ENCODE measurements around the gene RDH8. TPM values are rescaled to one million over a fixed set of nuclear protein-coding genes. Genes with fewer than 3 reads are reported as not detected.

Gene RDH8
- total RNA-seq, 1 donor from 2014 or later, result not detected

DNA sequence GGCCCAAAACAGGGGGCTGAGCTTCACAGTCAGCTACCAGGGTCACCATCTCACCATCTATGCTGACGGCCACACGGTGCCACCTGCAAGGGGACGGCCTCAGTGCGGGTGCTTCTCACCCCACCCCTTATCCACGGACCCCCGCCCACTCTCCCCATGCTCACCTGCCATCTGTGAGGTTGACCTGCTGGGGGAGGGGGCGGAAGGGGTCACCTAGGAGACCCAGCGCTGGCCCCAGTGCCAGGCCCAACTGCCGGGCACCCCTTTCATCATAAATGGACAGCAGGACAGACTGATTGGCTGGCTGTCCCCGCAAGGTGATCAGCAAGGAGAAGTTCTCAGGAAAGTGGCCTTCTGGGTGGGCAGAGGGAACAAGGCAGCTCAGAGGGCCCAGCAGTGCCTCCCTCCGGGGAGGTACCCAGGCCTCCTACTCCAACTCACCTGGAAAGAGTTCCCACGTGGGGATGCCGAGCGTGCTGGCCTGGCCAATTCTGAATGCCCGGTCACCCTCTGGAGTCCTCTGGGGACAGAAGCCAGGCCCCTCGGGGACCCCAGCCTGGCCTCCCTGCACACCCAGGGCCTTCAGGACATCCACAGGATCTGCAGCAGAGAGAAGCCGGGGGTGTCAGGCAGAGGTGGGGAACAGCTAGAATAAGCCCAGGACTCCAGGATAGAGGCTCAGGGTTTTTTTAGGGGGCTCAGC, 7.5 kb upstream of the RDH8 start:
- intact Hi-C loops (cut with micrococcal nuclease), result no loop called here

DNA sequence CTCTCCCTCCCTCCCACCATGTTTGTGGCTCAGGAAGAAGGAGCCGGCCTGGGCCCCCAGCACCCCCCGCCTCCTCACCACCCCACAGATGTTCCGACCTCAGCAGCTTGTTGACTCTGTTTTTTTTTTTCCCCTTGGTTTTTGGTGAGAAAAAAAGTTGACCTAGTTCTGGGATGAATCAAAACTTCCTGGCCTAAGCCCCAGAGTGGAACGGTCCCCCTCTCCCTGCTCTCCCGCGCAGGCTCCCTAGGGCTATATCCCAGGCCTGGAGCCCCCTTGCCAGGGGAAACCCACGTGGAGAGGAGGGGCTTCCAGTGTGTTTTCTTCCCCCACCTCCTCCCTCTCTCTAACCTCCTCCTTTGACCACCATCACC, 7.0 kb upstream of the RDH8 start:
- intact Hi-C loops (cut with micrococcal nuclease), result no loop called here

DNA sequence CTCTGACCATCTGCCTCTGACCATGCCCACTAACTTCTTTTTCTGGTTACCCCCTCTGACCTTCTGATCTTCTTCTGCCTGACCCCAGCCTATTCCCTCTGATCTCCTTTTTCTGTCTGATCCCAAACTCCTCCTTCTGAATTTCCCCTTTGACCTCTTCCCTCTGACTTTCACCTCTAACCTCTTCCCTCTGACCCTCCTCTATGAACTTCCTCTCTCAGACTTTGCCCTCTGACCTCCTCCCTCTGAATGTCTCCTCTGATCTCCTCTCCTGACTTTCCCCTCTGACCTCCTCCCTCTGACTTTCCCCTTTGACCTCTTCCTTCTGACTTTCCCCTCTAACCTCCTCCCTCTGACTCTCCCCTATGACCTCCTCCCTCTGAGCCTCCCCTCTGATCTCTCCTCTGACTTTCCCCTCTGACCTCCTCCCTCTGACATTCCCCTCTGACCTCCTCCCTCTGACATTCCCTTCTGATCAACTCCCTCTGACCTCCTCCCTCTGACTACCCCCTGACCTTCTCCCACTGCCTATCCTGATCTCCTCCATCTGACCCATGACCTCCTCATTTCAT, 6.4 kb upstream of the RDH8 start:
- intact Hi-C loops (cut with micrococcal nuclease), result no loop called here

DNA sequence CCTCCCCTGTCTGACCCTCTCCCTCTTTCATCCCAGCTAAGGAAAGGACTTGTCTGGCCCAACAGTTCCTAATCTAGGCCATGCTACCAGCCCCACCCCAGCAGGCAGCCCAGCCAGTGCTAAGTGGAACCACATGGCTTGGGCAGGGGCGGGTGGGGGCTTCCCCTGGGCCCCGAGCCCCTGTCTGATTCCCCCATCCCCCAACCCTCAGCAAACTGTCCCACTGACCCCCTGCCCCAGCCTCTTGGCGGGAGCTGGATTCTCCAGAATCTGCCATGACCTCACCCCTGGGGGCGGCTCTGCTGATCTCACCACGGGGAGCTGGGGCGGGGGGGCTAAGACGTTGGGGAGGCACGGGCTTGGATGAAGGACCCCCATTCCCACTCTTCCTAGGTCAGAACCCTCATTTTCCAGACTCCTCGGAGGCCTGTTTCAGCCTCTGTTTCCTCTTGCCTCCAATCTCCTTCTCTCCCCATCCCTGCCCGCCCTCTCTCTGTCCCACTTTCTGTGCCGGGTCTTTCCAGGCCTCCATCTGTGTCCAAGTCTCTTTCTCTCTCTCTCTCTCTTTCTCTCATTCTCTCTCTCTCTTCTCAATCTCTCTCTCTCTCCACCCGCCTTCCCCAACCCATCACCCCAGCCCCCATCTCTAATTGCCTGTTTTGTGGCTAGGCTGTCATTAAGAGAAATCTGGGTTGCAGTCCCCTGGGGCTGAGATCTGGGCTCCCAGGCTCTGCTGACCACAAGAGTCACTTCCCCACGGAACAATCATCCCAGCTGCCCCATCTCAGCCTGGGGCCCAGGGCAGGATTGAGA, 5.7 kb upstream of the RDH8 start:
- intact Hi-C loops (cut with micrococcal nuclease), result no loop called here

DNA sequence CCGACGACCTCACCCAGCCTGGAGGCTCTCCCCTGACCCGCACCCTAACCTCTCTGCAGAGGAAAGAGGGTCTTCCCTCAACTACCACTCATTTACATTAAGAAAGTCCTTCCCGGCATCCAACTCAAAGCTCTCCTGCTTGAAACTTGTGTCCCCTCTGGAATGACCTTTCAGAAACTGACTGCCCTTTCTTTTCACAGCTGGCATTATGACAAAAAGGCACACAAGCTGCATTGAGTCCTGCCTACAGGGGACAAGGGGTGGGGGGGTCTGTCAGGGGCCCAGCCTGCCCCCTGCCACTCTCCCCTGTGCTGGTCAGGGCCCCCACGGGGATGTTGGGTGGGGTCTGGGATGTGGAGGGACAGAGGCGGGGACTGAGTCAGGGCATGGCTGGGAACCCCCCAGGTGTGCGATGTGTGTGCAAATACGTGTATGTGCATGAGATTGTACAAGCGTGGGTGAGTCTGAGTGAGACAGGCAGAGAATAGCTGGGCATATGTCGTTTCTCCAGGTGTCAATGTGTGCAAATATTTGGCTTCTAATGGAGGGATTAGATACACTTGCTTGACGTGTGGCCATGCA, 5.0 kb upstream of the RDH8 start:
- intact Hi-C loops (cut with micrococcal nuclease), result no loop called here

DNA sequence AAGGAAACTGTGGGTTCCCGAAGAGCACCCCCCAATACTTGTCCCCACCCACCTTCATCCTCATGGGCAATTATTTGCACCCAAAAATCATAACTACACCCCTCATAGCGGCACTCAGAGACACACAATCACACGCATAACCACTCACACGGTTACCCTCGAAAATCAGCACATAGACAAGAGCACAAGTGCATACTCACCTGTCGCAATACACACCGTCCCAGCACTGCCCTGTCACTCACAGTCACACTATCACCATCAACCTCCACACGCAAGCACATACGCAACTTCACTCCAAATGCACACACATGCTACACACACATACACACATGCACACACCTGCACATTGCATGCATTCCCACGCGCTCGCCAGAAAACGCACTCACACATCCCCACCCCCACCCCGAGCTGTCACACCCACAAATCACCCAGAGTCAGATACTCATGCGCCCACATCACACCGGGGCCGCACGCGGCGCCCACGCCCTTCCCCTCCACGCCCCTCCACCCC, 3.5 kb upstream of the RDH8 start:
- intact Hi-C loops (cut with micrococcal nuclease), result no loop called here

DNA sequence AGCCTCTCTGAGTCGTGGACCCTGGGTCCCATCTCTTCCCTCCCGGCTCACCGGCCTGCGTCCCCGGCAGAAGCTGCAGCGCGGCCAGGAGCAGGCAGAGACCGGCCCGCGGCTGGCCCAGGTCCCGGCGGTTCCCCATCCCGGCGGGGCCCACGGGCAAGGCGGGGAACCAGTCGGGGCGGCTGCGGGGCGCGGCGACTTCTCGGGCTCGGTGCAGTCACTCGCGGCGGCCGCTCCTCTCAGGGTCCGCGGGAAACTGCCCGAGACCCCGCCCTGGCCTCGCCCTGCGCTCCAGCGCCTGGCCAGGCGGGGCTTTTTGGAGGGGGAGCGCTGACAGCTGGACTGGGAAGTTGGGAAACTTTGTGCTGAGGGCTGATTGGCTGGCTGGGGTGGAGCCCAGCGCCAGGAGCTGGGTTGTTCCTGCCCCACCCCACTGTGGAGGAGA, 3.0 kb upstream of the RDH8 start, which contains the start of gene COL5A3:
TSS of gene COL5A3 (minus strand) at position 258 of the 445 bp plus-strand sequence. CDS start at position 139, 119 bp downstream.
- intact Hi-C loops (cut with micrococcal nuclease), result no loop called here

DNA sequence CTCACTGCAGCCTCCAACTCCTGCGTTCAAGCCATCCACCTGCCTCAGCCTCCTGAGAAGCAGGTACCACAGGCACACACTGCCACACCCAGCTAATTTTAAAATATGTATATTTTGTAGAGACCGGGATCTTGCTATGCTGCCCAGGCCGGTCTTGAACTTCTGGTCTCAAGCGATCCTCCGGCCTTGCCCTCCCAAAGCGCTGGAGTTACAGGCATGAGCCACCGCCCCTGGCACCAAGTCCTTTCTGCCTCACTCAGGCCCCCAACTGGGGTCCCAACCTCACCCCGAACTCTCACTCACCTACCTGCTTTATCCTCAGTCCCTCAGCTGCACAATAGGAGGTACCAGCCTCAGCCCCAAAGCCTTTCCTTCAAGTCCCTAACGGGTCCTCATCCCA, 2.3 kb upstream of the RDH8 start:
- intact Hi-C loops (cut with micrococcal nuclease), result no loop called here

DNA sequence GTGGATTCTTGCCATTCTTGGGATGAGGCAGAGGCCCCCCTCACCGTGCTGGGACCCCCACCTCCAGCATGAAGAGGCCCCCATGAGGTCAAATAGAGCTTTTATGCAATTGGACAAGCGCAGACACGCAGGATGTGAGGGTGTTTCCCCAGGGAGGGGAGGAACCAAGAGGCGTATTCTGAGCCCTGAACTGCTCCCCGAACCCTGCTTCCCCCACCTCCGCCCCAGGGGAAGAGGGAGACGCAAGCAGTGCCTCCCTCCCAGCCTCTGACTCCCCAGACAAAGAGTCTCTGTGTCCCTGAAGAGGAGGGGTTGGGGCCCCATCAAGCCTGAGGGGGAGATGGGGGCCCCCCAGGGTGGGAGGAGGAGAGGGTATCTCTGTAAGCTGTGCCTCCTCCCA, 1.3 kb upstream of the RDH8 start:
- intact Hi-C loops (cut with micrococcal nuclease), result no loop called here

DNA sequence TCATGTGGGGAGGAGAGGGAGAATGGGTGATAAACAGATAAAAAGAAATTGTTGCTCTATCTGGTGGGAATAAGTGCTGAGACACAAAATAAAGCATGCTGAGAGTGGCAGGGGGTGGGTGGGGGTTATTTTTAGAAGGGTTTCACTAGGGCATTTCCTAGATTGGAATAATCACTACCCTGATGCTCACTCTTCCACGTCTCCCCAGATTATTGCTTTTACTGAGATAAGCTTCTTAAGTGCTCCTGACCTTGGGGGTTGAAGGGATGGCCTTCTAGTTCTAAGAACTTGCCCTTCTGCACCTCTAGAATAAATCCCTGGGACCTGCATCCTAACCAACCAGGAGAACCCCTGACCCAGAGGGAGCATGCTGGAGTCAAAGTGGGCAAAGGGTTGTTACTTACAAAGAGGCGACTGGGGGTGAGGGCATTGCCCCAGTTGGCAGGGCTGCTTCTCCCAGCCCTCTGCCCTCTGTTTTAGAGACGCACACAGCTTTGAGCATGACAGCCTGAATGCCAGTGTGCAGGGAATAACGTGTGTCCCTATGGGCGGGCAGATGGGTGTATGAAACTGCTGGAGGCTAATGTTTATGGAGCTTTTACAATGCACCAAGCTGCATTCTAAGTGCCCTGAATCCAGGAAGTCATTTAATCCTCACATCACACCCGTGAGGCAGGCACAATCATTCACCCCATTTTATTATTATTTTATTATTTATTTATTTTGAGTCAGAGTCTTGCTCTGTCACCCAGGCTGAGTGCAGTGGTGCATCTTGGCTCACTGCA, 743 bp downstream of the RDH8 start:
- intact Hi-C loops (cut with micrococcal nuclease), result no loop called here

DNA sequence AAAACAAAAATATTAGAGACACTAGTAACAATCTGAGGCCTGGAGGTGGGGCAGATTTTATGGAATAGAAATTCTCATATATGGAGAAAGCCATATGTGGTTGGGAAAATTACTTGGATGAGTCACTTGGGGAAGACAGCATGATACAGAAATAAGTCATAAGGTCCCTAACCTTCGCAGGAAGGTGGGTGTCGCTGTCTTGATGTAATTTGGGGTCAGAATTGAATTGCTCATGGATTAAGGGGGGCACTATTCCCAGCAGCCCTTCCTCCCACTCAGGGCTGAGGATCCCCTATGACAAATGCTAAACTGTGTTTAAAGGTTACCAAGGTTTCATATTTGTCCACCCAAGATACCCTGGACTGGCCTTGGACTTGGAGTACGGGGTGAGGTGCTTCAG, 5.0 kb downstream of the RDH8 start:
- intact Hi-C loops (cut with micrococcal nuclease), result no loop called here

DNA sequence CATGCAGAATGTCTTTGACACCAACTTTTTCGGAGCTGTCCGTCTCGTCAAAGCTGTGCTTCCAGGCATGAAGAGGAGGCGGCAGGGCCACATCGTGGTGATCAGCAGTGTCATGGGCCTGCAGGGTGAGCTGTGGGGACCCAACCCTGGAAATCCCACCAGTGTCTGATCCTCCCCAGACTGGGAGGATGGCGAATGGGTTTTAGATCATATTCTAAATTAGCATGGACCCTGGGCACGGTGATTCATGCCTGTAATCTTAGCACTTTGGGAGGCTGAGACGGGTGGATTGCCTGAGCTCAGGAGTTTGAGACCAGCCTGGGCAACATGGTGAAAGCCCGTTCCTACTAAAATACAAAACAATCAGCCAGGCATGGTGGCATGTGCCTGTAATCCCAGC, 5.5 kb downstream of the RDH8 start:
- intact Hi-C loops (cut with micrococcal nuclease), result no loop called here

DNA sequence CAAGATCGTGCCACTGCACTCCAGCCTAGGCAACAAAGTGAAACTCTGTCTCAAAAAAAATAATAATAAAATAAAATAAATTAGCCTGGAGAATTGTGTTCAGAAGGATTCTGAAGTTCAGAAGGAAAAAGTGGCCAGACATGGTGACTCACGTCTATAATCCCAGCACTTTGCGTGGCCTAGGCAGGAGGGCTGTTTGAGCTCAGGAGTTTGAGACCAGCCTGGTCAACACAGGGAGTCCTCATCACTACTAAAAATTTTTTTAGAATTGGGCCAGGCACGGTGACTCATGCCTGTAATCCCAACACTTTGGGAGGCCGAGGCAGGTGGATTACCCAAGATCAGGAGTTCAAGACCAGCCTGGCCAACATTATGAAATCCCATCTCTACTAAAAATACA, 6.0 kb downstream of the RDH8 start:
- intact Hi-C loops (cut with micrococcal nuclease), result no loop called here

DNA sequence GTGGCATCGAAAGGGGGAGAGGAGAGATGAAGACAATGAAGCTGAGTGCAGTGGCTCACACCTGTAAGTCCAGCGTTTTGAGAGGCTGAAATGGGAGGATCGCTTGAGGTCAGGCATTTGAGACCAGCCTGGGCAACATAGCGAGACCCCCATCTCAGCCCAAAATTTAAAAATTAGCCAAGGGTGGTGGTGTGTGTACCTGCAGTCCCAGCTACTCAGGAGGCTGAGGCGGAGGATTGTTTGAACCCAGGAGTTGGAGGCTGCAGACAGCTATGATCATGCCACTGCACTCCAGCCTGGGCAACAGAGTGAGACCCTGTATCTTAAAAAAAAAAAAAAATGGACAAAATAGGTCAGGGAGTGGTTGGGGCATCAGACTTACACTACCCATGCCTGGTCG, 7.6 kb downstream of the RDH8 start:
- intact Hi-C loops (cut with micrococcal nuclease), result loop anchor here (10.0 kb wide), 1 partner anchor 166 kb away; no protein-coding TSS in a partner anchor

DNA sequence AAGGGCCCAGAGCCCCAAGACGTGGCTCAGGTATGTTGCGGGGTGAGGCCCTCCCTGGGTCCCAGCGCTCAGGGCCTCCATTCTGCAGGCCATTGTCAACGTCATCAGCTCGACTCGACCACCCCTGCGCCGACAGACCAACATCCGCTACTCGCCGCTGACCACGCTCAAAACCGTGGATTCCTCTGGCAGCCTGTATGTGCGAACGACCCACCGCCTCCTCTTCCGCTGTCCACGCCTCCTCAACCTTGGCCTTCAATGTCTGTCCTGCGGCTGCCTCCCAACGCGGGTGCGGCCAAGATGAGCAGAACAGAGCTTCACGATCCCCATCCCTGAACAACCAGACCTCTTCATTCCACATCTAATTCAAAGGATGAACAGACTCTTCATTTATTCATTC, 8.2 kb downstream of the RDH8 start:
- intact Hi-C loops (cut with micrococcal nuclease), result loop anchor here (10.0 kb wide), 1 partner anchor 167 kb away; no protein-coding TSS in a partner anchor

DNA sequence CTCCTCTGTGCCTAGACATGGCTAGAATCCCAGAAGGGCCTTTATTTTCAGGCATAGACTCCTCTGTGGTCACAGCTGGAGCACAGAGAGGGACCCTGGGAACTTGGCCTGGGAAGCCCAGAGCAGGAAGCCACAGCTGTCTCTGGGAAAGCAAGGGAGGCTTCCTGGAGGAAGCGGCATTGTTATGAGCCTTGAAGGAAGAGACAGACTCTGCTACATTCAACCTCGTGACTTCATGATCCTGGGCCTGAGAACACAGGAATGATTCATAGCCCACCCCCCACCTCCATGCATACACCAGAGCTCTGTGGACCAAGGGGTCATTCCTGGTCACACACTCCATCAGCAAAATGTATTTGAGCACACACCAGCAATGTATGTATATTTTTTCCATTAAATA, 8.6 kb downstream of the RDH8 start:
- intact Hi-C loops (cut with micrococcal nuclease), result loop anchor here (10.0 kb wide), 1 partner anchor 167 kb away; no protein-coding TSS in a partner anchor

DNA sequence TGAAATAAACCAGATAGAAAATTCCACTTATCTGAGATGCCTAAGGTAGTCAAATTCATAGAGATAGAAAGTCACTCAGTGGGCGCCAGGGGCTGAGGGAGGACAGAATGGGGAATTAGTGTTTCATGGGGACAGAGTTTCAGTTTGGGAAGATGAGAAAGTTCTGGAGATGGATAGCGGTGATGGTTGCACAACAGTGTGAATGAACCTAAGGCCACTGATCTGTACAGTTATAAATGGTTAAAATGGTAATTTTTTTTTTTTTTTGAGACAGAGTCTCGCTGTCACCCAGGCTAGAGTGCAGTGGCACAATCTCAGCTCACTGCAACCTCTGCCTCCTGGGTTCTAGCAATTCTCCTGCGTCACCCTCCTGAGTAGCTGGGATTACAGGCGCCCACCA, 9.8 kb downstream of the RDH8 start:
- intact Hi-C loops (cut with micrococcal nuclease), result loop anchor here (10.0 kb wide), 1 partner anchor 168 kb away; no protein-coding TSS in a partner anchor

DNA sequence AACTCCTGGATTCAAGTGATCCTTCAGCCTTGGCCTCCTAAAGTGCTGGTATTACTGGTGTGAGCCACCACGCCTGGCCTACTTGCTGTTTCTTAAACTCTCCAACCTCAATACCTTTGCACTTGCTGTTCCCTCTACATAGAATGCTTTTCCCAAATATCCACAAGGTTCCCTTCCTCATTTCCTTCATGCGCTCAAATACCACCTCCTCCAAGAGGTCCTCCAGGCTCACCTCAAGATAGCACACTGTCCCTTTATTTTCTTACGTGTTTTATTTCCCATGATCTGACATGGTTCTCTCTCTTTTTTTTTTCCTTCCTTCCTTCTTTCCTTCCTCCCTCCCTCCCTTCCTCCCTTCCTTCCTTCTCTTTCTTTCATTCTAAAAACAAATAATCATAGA, 13.5 kb downstream of the RDH8 start:
- intact Hi-C loops (cut with micrococcal nuclease), result loop anchor here (1.0 to 10.0 kb wide), 5 partner anchors 92 to 890 kb away; no protein-coding TSS in a partner anchor

DNA sequence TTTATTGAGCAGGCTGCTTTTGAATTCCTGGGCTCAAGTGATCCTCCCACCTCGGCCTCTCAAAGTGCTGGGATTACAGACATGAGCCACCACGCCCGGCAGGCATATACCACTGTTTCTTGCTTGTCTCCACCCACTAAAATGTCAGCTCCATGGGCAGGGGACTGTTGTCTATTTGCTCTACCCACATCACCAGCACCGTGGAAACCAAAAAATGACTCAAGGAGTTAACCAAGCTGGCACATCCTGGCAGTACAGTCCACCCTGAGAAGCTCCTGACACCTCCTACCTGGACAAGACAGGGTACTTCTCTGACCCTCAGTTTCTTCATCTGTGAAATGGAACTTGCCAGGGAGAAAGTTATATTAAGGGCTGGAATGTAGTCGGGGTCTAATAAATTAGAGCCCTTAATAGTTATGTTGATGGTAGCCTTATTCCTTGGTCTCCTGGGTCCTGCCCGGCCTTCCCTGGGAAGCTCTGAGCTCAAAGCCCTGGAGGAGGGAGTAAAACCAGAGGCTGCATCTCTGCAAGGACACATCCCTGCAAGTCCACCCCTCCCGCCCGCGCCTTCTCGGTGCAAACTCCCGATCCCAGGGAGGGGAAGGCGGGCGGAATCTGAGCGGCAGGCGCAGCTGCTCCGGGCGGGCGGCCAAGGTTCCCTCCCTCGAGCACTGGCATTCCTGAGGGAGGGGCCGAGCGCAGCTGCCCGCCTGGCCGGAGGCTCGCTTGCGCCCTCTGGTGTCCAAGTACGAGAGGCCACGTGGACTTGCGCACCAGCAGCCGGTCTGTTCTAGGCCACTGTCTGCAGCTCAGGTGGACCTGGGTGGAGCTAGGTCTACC, 14.1 kb downstream of the RDH8 start:
- intact Hi-C loops (cut with micrococcal nuclease), result loop anchor here (1.0 to 10.0 kb wide), 5 partner anchors 93 to 891 kb away; no protein-coding TSS in a partner anchor

DNA sequence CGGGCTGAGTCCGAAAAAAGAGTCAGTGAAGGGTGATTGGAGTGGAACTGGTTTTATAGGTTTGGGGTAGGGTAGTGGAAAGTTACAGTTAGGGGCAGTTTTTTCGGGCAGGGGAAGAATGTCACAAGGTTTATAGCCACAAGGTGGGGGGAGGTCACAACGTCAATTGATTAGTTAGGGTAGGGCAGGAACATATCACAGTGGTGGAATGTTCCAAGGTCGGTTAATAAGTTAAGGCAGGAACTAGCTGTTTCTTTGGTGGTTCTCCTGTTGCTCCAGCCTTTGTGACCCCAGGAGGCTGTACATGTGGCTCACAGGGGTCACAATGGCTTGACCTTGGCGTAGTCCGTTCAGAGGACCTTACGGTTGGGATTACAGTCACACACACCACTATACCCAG, 20.3 kb downstream of the RDH8 start:
- intact Hi-C loops (cut with micrococcal nuclease), result no loop called here

All from T-helper 1 cell treated with Interleukin-12 subunit alpha and Interleukin-12 subunit beta and Interleukin-4 antibody, amounts not matched to agents 30 ng/mL and 1 ng/mL, for 36 hours (primary cell).